Panc1 (cell line): ENCODE data around the gene PLK1.

Source experiments
- CTCF ChIP-seq: fragments of 450-650 bp; IDR thresholded peaks from 2 replicates; pipeline ENCODE4 v1.5.1; 2017; ENCODE audit warnings: mild to moderate bottlenecking
- POLR2AphosphoS5 ChIP-seq: IDR thresholded peaks from 2 replicates; pipeline ENCODE4 v1.6.1; 2012; ENCODE audit warnings: mild to moderate bottlenecking, low read depth, low read length, moderate library complexity
- REST ChIP-seq, 2 experiments: IDR thresholded peaks; 2 replicates each; pipeline ENCODE4 v1.6.1; 2011 to 2012; ENCODE audit warnings: low read depth in 2 of 2, control low read depth in 1 of 2, low read length in 1 of 2, mild to moderate bottlenecking in 1 of 2, moderate library complexity in 1 of 2; ENCODE audit not compliant: insufficient read depth in 1 of 2
- SIN3A ChIP-seq: IDR thresholded peaks from 2 replicates; pipeline ENCODE4 v1.6.1; 2012; ENCODE audit warnings: low read depth, mild to moderate bottlenecking, low read length, moderate library complexity, borderline replicate concordance; ENCODE audit not compliant: insufficient read depth
- TCF7L2 ChIP-seq: IDR thresholded peaks from 2 replicates; pipeline ENCODE4 v1.6.1; 2011; ENCODE audit warnings: mild to moderate bottlenecking, low read depth, low read length, inconsistent platforms

- TF ChIP-seq TCF7L2 (no peak), REST (IDR thresholded peaks at IDR 0.05; ENCODE audit: insufficient read depth in 1 of 2, low read depth in 2 of 2, low read length in 1 of 2) (no peak), CTCF (no peak), POLR2AphosphoS5 (no peak), SIN3A (no peak)
These were observed 8.5 kb downstream of the PLK1 start for GRCh38 chr16:23687034-23687808.
